Measurements from ENCODE around the gene YPEL1.
A peak's percentile ranks its signal among the peaks of the same experiment; 100 is the strongest.
"Not testable (repeated sequence)": the region's sequence is repeated elsewhere in the genome, so short reads cannot be mapped to it uniquely, and the experiment has no call there.

Gene YPEL1

DNA sequence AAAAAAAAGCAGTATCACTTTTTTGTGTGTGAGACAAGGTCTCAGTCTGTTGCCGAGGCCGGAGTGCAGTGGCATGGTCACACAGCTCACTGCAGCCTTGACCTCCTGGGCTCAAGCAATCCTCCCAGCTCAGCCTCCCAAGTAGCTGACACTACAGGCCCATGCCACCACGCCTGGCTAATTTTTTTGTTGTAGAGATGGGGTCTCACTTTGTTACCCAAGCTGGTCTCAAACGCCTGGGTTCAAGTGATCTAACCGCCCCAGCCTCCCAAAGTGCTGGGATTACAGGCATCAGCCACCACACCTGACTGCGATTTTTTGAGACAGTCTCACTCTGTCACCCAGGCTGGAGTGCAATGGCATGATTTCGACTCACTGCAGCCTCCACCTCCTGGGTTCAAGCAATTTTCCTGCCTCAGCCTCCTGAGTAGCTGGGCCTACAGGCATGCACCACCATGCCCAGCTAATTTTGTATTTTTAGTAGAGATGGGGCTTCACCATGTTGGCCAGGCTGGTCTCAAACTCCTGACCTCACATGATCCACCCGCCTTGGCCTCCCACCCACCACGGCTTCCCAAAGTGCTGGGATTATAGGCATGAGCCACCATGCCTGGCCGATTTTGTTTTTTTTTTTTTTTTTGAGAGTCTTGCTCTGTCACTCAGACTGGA is 15.3 kb downstream of the YPEL1 start:
- not testable (repeated sequence) for DNase-seq

DNA sequence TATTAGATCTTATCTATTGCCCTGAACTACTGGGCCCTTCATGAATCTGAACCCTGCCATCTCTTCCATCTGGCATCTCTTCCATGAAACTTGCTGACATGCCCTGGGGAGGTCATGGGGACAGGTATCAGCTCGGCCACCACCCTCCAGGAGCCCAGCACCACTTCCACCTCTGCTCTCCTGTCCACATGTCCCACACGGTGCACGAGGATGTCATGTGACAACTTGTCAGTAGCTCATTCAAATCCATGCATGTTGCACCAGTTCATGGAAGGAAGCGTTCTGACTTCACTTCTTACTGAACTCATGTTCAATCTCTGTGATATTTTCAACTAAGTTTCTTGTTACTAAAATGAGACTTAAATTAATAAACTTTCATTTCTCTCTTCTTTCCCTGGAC is 16.6 kb downstream of the YPEL1 start:
- DNase-seq, result no peak

DNA sequence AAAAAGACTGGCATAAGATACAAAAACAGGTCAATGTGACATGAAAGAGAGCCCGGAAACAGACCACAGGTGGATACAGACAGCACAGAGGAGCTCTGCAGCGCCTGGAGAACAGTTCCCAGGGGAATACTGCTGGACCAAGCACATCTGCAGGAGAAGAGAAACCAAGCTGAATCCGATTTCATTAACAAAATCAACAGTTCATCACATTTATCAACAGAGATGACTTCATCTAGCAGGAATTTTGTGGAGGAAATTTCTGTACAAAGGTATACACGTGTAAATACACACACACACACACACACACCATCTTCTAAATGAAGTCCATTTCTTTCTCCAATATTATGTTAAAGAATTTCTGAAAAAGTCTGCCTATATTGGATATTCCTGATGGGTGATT is 17.1 kb downstream of the YPEL1 start:
- no peak for DNase-seq

DNA sequence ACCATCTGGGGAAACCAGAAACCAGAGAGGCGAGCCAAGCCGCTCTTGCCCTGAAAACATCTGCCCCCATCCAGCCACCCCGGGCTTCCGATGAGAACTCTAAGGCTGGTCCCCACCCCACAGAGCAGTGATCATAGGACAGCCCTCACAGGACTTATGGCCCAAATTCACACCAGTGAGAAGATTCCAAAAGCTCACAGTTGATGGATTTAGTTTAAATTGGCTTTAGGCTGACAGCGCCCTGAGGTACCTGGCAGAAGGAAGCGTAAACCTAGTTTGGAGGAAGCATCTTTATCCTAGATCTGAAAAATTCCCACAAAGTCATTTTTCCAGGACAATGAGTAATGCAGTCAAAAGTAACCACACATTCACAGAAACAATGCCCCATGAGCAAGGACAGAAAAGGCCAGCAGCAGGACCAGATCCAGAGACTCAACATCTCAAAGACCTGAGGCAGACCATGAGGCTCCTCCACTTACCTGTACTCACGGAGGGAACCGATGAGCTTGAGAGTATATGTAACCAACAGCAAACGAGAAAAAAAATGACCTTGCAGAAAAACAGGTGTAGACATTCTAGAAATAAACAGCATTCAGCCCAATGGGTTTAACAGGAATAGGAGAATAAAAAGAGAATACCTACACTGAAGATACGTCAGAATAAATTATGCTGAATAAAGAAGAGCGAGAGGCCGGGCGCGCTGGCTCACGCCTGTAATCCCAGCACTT is 19.0 kb downstream of the YPEL1 start:
- DNase-seq, result not testable (repeated sequence)

DNA sequence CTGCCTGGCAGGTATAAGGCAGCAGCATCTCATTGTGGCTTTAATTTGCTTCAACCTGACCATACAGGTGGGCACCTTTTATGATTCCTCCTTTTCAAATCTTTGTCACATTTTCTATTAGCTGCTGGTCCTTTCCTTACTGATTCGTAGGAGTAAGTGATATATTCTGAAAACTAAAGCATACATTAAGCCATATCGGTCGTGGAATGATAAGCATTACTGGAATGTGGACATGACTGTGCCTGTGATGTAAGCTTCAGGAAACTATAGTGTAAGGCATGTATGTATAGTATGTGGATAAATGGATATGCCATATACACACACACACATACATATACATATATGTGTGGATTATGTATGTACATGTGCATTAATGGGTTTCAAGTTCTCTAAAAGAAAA is 20.8 kb downstream of the YPEL1 start:
- peak; percentile 74 for DNase-seq

DNA sequence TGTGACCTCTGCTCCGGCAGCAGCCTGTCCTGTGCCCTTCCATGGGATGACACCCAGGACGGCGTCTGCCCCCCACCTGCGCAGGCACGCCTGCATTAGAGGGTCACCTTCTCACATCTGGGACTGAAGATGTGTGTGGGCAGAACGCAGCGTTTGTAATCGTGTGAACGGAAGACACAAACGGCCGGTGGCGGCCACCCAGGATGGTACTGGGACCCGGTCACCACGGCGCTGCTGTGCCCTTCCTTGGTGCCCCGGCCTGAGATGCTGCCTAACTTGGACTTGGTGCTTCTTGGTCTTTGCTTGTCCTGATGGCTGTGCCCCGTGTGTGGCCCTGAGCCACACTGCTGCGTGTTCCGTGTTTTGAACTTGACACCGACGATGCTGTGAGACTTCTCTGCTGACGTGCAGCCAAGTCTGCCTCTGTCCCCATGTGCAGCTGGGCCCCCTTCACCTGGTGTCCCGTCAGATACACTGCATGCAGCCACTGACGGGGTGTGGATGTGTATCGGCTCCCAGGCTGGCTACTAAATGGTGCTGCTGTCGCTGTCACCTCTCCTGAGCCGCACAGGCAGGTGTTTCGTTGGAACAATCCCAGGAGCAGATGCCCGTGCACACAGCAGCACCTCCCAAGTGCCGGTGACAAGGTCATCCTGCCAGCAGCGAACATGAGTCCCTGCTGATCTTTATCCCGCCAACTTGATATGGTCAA is 21.4 kb downstream of the YPEL1 start:
- DNase-seq, result no peak

DNA sequence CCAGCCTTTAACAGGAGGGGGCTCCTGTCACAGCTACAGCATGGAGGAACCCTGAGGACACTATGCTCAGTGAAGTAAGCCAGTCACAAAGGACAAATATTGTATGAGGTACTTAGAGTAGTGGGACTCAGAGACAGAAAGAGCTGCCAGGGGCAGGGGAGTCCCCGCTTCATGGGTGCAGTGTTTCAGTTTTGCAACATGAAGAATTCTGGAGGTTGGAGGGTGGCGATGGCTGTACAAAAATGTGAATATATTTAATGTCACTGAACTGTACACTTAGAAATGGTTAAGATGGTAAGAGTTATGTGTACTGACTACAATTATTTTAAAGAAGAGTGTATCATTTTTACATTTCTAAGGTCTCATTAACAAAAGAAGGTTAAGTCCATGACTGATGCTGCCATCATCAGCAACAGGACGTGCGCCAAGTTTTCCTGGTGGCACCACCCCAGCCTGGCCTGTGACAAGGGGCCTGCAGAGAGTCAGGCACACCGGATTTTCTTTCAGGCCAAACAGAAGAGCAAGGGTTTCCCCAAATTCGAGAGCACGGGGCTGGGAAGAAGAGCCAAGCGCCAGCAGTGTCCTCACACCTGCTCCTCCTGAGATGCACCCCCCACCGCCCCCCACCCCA is 22.1 kb downstream of the YPEL1 start:
- no peak for DNase-seq

DNA sequence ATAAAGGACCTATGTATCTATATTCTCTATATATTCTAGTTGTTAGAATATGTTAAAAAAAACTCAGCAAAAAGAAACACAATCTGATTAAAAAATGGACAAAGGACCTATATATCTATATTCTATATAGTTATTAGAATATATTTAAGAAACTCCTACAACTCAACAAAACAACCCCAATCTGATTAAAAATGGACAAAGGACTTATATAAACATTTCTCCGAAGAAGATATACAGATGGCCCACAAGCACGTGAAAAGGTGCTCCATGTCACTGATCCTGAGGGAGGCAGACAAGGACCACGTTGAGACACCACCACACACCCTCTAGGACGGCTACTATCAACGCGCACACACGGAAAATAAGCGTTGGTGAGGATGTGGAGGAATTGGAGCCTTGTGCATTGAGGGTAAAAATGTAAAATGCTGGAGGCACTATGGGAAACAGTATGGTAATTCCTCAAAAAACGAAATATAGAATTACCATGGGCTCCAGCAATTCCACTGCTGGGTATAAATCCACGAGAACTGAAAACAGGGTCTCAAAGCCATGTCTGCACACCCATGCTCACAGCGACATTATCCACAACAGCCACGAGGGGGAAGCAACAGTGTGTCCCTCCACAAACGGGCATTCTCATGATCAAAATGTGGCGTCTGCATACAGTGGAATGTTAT is 22.7 kb downstream of the YPEL1 start:
- DNase-seq, result peak; percentile 77

DNA sequence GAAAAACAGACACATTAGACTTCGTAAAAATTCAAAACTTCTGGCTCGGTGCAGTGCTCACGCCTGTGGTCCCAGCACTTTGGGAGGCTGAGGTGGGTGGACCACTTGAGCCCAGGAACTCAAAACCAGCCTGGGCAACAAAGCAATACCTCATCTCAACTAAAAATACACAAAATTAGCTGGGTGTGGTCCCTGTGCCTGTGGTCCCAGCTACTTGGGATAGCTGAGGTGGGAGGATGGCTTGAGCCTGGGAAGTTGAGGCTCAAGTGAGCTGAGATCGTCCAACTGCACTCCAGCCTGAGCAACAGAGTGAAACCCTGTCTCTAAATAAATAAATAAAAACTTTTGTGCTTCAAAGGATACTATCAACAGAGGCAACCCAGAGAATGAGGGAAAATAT is 23.7 kb downstream of the YPEL1 start:
- DNase-seq, result no peak

DNA sequence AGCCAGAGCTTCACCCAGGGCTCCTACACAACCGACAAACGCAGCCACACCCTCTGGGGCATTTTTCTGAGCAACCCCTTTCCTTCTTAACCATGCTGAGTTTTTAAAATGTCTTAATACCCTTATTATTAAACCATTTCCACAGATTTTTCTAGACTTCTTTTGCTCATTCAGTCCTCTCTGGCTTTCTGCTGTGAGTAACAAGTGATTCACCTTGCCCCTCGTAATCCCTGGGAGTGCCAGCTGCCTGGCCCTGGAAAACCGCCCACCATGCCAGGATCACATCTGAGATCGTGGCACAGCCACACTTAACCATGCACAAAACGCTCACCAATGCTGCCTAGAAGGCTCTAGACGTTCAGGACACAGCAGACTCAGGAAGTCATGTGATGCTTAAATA is 25.4 kb downstream of the YPEL1 start:
- DNase-seq, result no peak

DNA sequence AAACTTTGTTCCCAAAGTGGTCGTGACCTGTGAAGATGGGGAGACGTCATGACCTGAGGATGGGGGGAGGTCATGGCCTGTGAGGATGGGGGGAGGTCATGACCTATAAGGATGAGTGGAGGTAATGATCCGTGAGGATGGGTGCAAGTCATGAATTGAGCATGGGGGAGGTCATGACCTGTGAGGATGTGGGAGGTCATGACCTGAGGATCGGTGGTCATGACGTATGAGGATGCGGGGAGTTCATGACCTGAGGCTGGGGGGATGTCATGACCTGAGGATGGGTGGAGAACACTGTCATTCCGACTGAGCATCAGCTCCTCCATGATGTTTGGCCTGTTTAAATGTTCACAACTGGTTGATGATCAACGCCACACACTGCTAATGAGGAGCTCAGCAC is 25.9 kb downstream of the YPEL1 start:
- no peak for DNase-seq

DNA sequence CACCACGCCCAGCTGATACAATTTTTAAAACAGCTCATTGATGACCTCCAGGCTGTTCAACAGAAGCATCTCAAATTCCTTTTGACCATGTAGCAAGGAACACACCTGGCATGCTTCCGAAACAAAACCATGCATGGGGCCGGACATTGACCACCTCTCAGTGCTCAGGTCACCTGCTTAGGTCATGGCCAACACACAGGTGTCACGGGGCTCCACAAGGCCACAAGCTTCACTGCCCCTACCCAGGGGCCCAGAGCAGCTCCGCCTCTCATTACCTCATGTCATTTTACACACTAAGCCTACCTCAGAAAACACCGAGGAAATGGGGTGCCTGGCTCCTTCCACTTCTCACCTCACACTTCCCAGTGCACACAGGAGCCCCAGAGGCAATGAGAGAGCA is 26.6 kb downstream of the YPEL1 start:
- DNase-seq, result no peak

DNA sequence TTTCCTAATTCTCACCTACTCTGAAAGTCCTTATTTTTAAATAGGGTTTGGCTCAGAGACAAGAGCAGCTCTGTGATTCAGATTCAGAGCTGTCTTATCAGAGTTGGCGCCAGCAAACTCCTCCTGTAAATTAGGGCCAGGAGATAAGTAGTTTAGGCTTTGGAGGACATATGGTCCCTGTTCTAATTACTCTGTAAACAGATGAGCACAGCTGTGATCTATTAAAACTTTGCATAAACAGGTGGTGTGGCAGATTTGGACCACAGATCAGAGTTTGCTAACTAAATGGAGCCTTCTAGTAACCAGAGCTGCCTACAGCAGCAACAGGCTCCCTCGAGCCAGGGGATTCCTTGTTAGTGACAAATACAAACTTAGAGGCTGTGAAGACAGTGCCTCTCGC is 27.9 kb downstream of the YPEL1 start:
- no peak for DNase-seq

DNA sequence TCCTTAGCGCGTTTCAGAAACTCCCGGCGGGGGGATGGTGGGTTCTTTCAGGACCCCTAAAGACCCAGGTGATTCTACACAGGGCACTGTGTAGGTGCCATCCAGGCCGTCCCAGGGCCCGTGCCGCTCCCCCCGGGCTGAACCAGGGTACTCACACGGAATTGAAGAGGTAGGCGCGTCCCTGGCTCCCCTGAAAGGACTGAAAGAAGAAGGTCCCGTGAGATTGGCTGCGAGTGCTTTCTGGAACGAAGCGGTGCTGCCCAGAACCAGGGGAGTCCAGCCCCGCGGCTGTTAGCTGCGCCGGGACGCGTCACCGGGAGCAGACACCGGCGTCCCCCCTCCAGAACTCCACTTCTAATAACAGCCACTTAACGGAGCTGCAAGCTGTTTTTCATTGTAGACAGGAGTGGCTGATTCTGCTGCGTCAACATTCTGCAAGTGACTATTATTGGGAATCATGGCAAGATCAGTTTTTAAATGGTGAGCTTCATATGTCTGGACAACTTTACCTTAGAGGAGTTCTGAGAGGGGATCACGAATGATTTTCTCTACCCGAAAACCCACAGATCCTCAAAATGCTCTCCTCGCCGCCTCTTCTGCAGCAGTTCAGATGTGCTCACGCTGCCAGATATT is 31.8 kb downstream of the YPEL1 start:
- DNase-seq, result no peak

DNA sequence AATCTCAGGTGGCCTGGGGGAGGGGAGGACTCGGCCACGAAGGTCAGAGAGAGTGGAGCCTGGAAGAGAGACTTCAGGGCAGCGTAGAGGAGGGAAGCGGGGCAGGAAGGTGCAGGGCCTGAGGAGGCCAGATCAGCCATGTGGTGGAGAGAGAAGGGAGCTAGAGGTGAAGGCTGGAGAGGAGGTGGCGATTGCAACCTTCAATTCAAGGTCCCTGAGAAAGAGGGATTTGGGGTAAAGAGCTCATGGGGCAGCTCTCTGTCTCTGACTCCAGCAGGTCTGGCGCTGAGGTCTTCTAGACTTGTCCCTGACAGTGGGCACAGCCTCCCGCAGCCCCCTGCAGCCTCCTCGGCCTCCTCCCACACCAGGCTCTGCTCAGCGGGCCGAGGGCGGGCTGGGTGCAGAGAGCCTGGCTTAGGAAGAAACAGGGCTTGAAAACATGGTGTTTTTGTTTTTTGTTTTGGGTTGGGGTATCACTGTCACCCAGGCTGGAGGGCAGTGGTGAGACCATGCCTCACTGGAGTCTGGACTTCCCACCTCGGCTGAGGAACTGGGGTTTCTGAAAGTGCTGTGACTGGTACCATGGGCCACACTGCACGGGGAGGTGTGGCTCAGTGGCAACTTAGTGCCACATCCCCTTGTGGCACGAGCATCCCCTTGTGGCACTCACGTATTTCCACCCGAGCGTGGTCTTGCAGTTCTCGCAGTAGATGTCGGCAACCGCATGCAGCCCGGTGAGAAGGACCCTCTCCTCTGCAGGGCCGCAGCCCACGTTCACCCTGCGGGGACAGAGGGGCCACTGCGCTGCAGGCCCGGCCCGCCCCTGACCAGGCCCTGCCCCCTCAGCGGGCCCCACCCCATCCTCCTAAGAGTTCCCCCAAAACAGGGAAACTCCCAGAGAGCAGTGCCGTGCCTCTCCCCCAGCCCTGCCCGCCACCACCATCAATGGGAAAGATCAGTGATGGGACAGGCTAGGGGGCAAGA is 32.6 kb downstream of the YPEL1 start:
- no peak for DNase-seq

DNA sequence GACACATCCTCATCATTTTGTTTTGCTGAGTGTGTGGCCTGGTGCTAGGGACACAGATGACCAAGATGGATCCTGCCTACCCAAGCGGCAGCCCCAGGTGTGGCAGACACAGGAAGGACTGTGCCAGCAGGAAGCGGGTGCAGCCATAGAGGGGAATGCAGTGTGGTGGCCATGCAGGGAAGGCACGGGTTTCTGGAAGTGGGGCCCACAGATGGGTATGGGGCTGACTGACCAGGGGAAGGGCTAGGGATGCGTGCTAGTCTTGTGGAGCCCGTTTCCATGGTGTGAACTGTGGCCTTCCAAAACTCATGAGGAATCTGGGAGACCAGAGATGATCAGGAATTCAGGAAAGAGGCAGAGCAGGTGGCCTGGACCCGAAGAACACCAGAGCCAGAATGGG is 33.5 kb downstream of the YPEL1 start:
- DNase-seq, result no peak

DNA sequence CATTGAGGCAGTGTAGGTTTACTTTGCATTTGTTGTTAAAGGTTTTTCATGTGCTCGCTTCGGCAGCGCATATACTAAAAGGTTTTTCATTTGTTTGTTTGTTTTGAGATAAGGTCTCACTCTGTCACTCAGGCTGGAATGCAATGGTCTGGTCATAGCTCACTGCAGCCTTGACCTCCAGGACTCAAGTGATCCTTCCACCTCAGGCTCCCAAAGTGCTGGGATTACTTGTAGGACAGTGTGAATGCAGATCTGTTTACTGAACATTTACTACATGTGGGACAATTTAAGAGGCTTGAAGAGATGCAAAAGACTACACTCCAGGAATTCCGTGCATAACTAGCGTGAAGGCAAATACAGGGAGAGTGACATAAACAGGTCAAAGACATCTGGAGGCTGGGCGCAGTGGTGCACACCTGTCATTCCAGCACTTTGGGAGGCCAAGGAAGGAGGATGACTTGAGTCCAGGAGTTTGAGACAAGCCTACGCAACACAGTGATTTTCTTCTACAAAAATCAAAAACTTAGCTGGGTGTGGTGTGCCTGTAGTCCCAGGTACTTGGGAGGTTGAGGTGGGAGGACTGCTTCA is 34.1 kb downstream of the YPEL1 start:
- DNase-seq, result no peak

DNA sequence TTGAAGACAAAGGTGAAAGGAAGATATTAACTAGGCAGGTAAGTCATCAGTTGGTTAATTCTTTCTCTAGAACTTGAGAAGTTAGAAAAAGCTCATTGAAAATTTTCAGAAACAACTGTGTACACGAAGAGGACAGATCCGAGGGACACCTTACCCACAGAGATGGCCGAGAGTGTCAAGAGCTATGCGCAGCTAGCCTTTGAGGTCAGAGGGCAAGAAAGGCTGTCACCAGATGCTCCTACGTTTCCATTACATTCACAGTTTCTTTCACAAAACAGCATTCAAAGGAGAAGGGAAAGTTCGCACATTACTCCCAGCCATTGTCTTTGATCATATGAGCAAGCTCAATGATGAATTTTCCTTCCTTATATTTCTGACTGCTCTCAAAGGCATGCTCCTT is 34.8 kb downstream of the YPEL1 start:
- DNase-seq, result no peak

DNA sequence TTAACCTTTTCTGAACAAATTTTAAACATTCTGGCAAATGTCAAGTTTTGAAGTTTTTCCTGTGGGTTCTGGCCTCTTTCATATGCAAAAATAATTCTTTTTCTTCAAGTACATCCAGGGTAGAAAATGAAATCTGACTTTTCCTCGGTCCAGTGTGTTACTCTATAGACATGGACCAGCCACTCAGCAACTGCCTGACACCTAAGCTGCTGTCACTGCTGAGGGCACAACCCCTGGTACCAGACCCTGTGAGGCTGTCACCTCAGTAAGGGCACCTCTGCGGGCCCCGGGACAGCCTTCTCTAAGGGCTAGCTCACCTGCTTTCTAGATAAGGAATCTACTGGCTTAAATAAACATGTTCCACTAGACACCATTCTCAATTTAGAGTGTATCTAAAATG is 36.0 kb downstream of the YPEL1 start:
- DNase-seq, result no peak

DNA sequence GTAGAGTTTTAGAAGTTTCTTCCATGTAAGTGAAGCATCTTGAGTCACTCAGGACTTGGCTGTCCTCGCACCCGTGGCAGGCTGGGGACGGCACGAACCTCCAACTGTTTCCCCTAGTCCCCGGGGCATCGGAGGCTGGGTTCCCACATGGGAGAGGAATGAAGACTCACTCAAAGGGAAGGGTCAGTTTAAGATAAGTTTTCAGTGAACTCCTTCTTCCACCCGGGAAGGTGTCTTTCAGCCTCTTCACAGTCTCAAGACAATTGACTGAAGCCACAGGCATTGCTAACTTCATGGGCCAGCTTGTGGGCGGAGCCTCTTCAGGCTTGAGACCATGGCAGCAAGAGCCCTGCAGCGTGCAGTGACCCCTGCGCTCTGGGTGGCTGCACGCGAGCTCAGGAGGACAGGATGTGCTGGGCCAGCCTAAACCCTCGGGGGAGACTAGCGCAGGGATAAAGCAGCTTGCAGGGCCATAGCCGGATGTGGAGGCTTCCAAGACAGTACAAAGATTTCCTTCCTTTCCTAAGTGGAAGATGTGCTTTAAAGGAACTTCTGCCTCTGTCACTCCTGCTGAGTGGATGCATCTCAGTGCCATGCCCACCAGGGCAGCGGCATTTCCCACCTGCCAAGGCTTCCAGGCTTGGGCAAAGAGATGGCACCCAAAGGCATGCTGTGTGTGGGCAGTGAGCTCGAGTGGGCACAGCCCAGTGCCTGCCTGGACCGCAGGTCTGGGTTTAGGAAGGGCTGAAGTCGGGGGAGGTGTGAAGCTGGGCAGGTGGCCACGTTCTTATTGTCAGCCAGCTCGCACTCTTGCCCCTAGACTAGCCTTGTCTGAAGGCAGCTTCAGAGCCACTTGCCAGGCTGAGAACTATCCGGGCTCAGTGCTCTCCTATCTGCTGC is 36.9 kb downstream of the YPEL1 start:
- no peak for DNase-seq
